Loucy (cell line): ENCODE measurements around the gene EIF3F.

ENCODE experiments used
- EZH2phosphoT487 ChIP-seq: fragments of 200-600 bp; IDR thresholded peaks from 2 replicates; pipeline ENCODE4 v1.6.1; 2018; ENCODE audit warnings: antibody characterized with exemption, mild to moderate bottlenecking, moderate library complexity, borderline replicate concordance
- TF ChIP-seq, protein P1 (sequence below): fragments of 200-600 bp; sonication (generic); conservative IDR thresholded peaks from 2 replicates; pipeline ENCODE4 v1.5.1; 2014; ENCODE audit warnings: mild to moderate bottlenecking, antibody characterized with exemption, low read length

DNA sequence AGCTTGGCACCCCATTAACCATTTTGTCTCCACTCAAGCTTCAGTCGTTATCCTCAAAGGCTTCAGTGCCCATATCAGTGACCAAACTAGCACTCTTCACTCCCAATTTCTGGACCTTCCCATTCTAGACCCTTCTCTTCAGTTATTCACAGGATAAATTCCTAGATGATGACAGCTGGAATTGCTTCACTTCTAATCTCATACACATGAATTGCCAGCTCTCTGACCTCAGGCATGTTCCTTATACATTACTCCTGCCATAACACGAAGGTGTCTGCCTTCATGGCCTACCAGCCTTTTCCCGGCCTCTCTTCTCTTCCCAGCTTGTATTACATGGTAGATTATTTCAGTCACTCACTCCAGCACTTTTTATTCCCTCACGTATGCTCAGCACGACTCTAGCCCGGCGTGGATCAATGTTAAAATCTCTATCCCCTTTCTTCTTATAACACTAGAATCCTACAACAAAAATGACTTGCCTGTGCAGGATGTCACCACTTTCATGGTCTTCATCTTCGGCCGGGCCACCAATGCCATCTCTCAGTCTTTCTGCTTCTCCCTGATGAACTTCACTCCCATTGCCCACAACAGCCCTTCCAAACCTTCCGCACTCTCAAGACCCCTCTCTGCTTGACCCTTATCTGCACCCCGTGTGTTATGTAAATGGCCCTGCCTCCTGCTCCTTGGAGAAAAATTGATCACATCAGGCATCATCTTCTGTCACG is 36.9 kb downstream of the EIF3F start:
- TF ChIP-seq, protein P1, sequence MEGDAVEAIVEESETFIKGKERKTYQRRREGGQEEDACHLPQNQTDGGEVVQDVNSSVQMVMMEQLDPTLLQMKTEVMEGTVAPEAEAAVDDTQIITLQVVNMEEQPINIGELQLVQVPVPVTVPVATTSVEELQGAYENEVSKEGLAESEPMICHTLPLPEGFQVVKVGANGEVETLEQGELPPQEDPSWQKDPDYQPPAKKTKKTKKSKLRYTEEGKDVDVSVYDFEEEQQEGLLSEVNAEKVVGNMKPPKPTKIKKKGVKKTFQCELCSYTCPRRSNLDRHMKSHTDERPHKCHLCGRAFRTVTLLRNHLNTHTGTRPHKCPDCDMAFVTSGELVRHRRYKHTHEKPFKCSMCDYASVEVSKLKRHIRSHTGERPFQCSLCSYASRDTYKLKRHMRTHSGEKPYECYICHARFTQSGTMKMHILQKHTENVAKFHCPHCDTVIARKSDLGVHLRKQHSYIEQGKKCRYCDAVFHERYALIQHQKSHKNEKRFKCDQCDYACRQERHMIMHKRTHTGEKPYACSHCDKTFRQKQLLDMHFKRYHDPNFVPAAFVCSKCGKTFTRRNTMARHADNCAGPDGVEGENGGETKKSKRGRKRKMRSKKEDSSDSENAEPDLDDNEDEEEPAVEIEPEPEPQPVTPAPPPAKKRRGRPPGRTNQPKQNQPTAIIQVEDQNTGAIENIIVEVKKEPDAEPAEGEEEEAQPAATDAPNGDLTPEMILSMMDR = no peak
- no peak for TF ChIP-seq EZH2phosphoT487
